NT2/D1 (cell line): Measurements from ENCODE around the gene LAMA5.

Experiments
- SUZ12 ChIP-seq: IDR thresholded peaks from 2 replicates; pipeline ENCODE4 v1.6.1; 2011; ENCODE audit not compliant: insufficient read length, insufficient read depth; ENCODE audit errors: extremely low read depth
- YY1 ChIP-seq: IDR thresholded peaks from 2 replicates; pipeline ENCODE4 v1.6.1; 2011; ENCODE audit not compliant: insufficient read length, insufficient read depth
- ZNF274 ChIP-seq: IDR thresholded peaks from 2 replicates; pipeline ENCODE4 v1.6.1; 2011; ENCODE audit warnings: mild to moderate bottlenecking, low read depth, low read length

DNA sequence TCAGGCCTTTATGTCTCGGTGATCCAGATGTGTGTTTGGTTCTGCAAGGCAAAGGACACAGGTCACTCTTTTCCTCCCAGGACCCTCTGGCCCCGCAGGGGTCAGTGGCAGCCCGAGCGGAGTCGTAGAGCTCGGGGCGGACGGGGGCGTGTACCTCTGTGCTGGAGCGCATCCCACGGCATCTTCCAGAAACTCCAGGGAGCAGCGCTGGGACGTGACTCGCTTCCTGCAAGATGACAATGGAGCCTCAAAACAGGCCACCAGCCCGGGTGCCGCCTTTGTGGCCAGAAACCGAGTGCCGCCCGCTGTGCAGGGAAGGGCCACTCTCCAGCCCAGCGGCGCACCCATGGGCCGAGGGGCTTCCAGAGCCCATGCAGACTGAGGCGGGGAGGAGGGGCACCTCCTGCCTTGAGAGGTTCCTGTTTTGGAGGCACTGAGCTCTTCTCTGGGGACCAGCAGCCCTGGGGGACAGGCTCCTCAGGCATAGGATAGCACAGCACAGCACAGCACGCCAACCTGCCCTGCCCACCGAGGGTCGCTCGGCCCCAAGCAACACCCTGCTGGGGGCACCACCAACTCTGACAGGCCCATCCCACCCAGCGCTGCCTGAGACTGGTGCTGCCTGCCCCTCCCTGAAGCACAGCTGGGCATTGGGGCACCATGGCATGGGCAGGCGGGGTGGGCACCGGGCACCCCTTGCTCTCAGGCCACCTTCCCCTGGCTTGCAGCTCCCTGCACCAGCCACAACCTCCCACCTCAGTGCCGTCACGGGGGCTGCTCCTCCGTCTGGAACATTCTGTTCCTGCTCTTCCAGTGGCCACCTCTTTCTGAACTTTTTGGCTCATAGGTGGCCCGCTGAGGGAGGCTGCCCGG lies 29.5 kb upstream of the LAMA5 start:
- TF ChIP-seq YY1 (no peak), SUZ12 (no peak), ZNF274 (no peak)
